Aorta (tissue), 5 donors: ENCODE data around the gene TNIP2. TPM values are rescaled to one million over a fixed set of nuclear protein-coding genes. Genes with fewer than 3 reads are reported as not detected.
A peak's percentile ranks its signal among the peaks of the same experiment; 100 is the strongest.

Experiments used
- ATAC-seq: fragments of 200-7000 bp; cut with Tn5 transposase; one replicate; pipeline ENCODE4 v1.9.1; 2022; ENCODE audit warnings: moderate library complexity; ENCODE audit not compliant: low FRiP score
- DNase-seq, 2 donors: peaks; one replicate each; pipeline ENCODE4 v3.0.0-alpha.2; 2020
- H3K27ac ChIP-seq, 2 donors: one replicate each; pipeline ENCODE4 v1.5.1; 2013; ENCODE audit warnings: low read length in 2 of 2, mild to moderate bottlenecking in 2 of 2, moderate library complexity in 2 of 2, control low read depth in 1 of 2, inconsistent platforms in 1 of 2, low read depth in 1 of 2
- H3K27me3 ChIP-seq, 2 donors: one replicate each; pipeline ENCODE4 v1.6.1; 2013; ENCODE audit warnings: control low read depth in 1 of 2, low read length in 1 of 2, mild to moderate bottlenecking in 1 of 2, moderate library complexity in 1 of 2; ENCODE audit not compliant: insufficient read depth in 2 of 2, control insufficient read depth in 1 of 2
- H3K36me3 ChIP-seq, 2 donors: one replicate each; pipeline ENCODE4 v1.6.1; 2013; ENCODE audit warnings: control low read depth in 1 of 2, low read length in 1 of 2, mild to moderate bottlenecking in 1 of 2; ENCODE audit not compliant: insufficient read depth in 2 of 2, control insufficient read depth in 1 of 2
- H3K4me1 ChIP-seq, 2 donors: one replicate each; pipeline ENCODE4 v1.6.1; 2013; ENCODE audit warnings: low read length in 2 of 2, control low read depth in 1 of 2, mild to moderate bottlenecking in 1 of 2, moderate library complexity in 1 of 2; ENCODE audit not compliant: insufficient read depth in 2 of 2, control insufficient read depth in 1 of 2
- H3K4me3 ChIP-seq, 2 donors: one replicate each; pipeline ENCODE4 v1.5.1; 2013; ENCODE audit warnings: low read length in 2 of 2, control low read depth in 1 of 2, mild to moderate bottlenecking in 1 of 2
- H3K9me3 ChIP-seq: one replicate; pipeline ENCODE4 v1.6.1; 2013; ENCODE audit warnings: mild to moderate bottlenecking, low read length; ENCODE audit not compliant: control insufficient read depth
- WGBS, 2 donors: extraction: QIAGEN DNeasy Blood & Tissue Kit; methylation state at CpG; one replicate each; pipeline ENCODE4 v1.1.7; 2013; 5-methylcytosine and 5-hydroxymethylcytosine counted together
- intact Hi-C, 2 donors: fragments of 100-400 bp; cut with DNase I; formaldehyde crosslinking; loops; one replicate each; pipeline versions ENCODE4 v1.14.2 to v1.15.0; 2022
- polyA plus RNA-seq, 2 donors: library from polyadenylated mRNA; stranded (reverse); fragments of 200-250 nt; gene quantifications; one replicate each; pipeline ENCODE4 v1.2.3, GENCODE V29; 2013
- total RNA-seq, 2 donors: library from RNA; stranded (reverse); fragmentation: NEBNext Ultra II Directional; extraction: Animal tissue kit (Norgen Biotek cat#: 25700); gene quantifications; one replicate each; pipeline ENCODE4 v1.2.1, GENCODE V29; 2021
- donor health status: healthy with polysubstance abuse.
- donor health status: Bipolar disorder and iron deficiency.
- donor health status: DM: no; HTN: no; CAD: no.
- donor health status: DM: no; HTN: no; CAD: no.
- donor health status: DM: yes; HTN: yes; CAD: no.

The TNIP2 gene
- total and polyA plus RNA-seq, 4 donors, result 37.2 to 43.8 (median 38.4) TPM

DNA sequence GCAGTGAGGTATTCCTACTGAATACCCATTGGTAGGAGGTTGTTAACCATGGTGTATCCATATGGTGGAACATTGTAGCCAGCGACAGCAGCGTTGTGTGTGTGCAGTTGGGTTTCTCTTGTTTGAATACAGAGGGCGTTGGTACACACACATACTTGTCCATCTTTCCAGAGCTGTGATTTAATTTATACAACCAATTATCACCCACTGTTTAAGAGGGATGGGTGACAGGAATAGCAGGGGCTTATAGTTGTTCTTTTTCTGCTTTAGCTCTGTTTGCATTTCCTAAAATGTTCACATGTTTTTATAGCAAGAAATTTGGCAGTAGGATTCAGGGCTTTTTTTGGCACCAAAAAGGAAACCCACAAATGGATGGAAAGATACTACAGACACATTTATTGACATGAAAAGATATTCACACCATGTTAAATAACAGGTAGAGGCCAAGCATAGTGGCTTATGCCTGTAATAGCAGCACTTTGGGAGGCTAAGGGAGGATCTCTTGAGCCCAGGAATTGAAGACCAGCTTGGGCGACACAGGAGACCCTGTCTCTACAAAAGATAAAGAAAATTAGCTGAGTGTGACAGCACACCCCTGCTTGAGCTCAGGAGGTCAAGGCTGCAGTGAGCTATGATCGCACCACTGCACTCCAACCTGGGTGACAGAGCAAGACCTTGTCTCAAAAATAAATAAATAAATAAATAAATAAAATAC is 60.6 kb downstream of the TNIP2 start:
- Histone ChIP-seq H3K27ac (no peak overlapping the region), H3K27me3 (no peaks in the 10 kb centered on the region), H3K4me1 (no peaks in the 10 kb centered on the region), H3K4me3 (no peak overlapping the region), H3K9me3 (no peaks in the 10 kb centered on the region), H3K36me3 (peaks cover 0 to 15% of the 10 kb centered on the region in 2 donors)
- 73 to 75% methylated on average over 5 of the region's 5 CpGs for WGBS, 2 donors
- ATAC-seq (no peak), DNase-seq (peak in 1 of 2 donors; percentile 12)
- intact Hi-C loops, result no loop called here

DNA sequence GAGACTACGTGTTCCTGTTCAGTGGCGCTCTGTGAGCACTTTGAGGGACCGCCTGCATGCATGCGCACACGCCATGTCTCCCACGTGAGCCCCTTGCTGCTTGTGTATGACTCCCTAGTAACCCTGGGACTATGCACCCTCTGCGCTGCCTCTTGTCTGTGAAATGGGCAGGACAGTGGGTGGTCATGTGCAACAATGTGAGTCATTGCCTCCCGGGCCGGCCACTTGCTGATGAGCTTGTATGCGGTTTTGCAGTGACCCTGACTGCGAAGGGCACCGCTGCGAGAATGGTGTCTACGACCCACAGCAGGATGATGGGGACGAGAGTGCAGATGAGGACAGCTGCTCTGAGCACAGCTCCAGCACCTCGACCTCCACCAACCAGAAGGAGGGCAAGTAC is 61.4 kb downstream of the TNIP2 start:
- intact Hi-C loops, result no loop called here
- DNase-seq, result peak in 1 of 2 donors; percentile 63
- Histone ChIP-seq H3K27me3 (no peaks in the 10 kb centered on the region), H3K4me1 (no peaks in the 10 kb centered on the region), H3K9me3 (no peaks in the 10 kb centered on the region), H3K27ac (no peak overlapping the region), H3K4me3 (no peak overlapping the region), H3K36me3 (peaks cover 0 to 11% of the 10 kb centered on the region in 2 donors)
- no peak for ATAC-seq
- 91 to 92% methylated on average over 16 of the region's 16 CpGs for WGBS, 2 donors

DNA sequence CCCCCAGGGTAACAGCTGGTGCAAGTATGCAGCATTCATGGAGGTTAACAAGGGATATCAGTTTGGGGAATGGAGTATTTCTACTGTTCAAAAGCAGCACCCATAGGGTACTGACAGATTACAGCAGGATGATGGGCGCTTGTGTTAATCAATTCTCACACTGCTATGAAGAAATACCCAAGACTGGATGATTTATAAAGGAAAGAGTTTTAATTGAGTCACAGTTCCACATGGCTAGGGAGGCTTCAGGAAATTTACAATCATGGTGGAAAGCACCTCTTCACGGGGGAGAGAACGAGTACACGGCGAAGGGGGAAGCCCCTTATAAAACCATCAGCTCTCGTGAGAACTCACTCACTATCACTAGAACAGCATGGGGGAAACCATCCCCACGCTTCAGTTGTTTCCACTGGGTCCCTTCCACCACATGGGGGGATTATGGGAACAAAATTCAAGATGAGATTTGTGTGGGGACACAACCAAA is 64.1 kb downstream of the TNIP2 start:
- no peaks in the 10 kb centered on the region for H3K9me3 ChIP-seq
- H3K4me1 ChIP-seq, result no peaks in the 10 kb centered on the region
- DNase-seq, result peak in 1 of 2 donors; percentile 15
- intact Hi-C loops, result no loop called here
- H3K27ac ChIP-seq, result no peak overlapping the region
- no peak for ATAC-seq
- H3K36me3 ChIP-seq, result peaks cover 0 to 6% of the 10 kb centered on the region in 2 donors
- no peak overlapping the region for H3K4me3 ChIP-seq
- 92 to 94% methylated on average over 7 of the region's 7 CpGs for WGBS, 2 donors
- H3K27me3 ChIP-seq, result no peaks in the 10 kb centered on the region

Other genes starting within 250 kb of the TNIP2 start
- gene FAM193A, start 219.7 kb downstream of the TNIP2 start, total RNA-seq, result 10 to 100 TPM; 23.8 to 41.6 TPM
- 10 to 100 TPM in 1 of 2 donors, 1 to 10 TPM in 1; 4.6 to 13.2 TPM for gene FAM193A, start 219.7 kb downstream of the TNIP2 start, polyA plus RNA-seq
- gene SH3BP2, start 36.7 kb upstream of the TNIP2 start, total RNA-seq, result 10 to 100 TPM; 47.8 to 75.4 TPM
- 10 to 100 TPM in 1 of 2 donors, 1 to 10 TPM in 1; 6.2 to 13.8 TPM for gene SH3BP2, start 36.7 kb upstream of the TNIP2 start, polyA plus RNA-seq
- 100 to 1,000 TPM; 305 to 351 TPM for gene ADD1, start 87.5 kb upstream of the TNIP2 start, total RNA-seq
- 100 to 1,000 TPM in 1 of 2 donors, 10 to 100 TPM in 1; 98.3 to 263 TPM for gene ADD1, start 87.5 kb upstream of the TNIP2 start, polyA plus RNA-seq
- 10 to 100 TPM; 15.0 to 15.5 TPM for gene NOP14, start 207.1 kb upstream of the TNIP2 start, total RNA-seq
- 1 to 10 TPM; 8.0 to 8.5 TPM for gene NOP14, start 207.1 kb upstream of the TNIP2 start, polyA plus RNA-seq
- gene GRK4, start 207.2 kb upstream of the TNIP2 start, total RNA-seq, result 10 to 100 TPM in 1 of 2 donors, 1 to 10 TPM in 1; 3.6 to 10.3 TPM
- 10 to 100 TPM in 1 of 2 donors, 1 to 10 TPM in 1; 4.1 to 10.8 TPM for gene GRK4, start 207.2 kb upstream of the TNIP2 start, polyA plus RNA-seq